HFFc6 (cell line): ENCODE data around the gene MYOCD. TPM values are rescaled to one million over a fixed set of nuclear protein-coding genes. Genes with fewer than 3 reads are reported as not detected.

Experiments used
- DNase-seq: peaks from one replicate; pipeline ENCODE4 v3.0.0-alpha.2; 2018
- H3K27ac Mint-ChIP-seq: 2 replicates; pipeline ENCODE4 v1.8.0; 2020; ENCODE audit warnings: mild to moderate bottlenecking, mixed read lengths
- H3K27me3 Mint-ChIP-seq: 2 replicates; pipeline ENCODE4 v1.8.0; 2021; ENCODE audit warnings: mild to moderate bottlenecking, moderate library complexity, mixed read lengths; ENCODE audit not compliant: insufficient read depth
- H3K36me3 Mint-ChIP-seq: 2 replicates; pipeline ENCODE4 v1.8.0; 2021; ENCODE audit warnings: low read depth, mixed read lengths
- H3K4me1 Mint-ChIP-seq: 2 replicates; pipeline ENCODE4 v1.8.0; 2020; ENCODE audit warnings: low read depth, mixed read lengths
- H3K4me3 Mint-ChIP-seq: 2 replicates; pipeline ENCODE4 v1.8.0; 2020; ENCODE audit warnings: mild to moderate bottlenecking, moderate library complexity, mixed read lengths
- H3K9me3 Mint-ChIP-seq: 2 replicates; pipeline ENCODE4 v1.8.0; 2020; ENCODE audit warnings: mild to moderate bottlenecking, mixed read lengths
- CTCF ChIP-seq: fragments of 200-600 bp; sonication (generic); IDR thresholded peaks from 2 replicates; pipeline ENCODE4 v1.5.0; 2021; ENCODE audit warnings: antibody characterized with exemption, mild to moderate bottlenecking
- total RNA-seq, 6 experiments: library from RNA; stranded (reverse); fragmentation: NEBNext Ultra II Directional; extraction: Animal tissue kit (Norgen Biotek cat#: 25700); gene quantifications; 2 replicates in 1 of 6; 3 replicates in 5 of 6; pipeline ENCODE4 v1.2.3, GENCODE V29; 2021

The MYOCD gene
- total RNA-seq, 6 experiments from 2014 or later = 6.5 to 8.5 (median 7.1) TPM

GRCh38 chr17:12721581-12721980, 55.9 kb downstream of the MYOCD start:
- Mint-ChIP-seq H3K4me1 (peaks cover 25% of the 10 kb centered on the region), H3K36me3 (no peaks in the 10 kb centered on the region), H3K9me3 (no peaks in the 10 kb centered on the region), H3K4me3 (no peak overlapping the region), H3K27ac (no peak overlapping the region; the same call in 1 of the 2 replicates), H3K27me3 (no peaks in the 10 kb centered on the region; the same call in 1 of the 2 replicates)
- TF ChIP-seq CTCF = no peak
- DNase-seq = no peak

GRCh38 chr17:12722282-12722681, 56.6 kb downstream of the MYOCD start:
- no peak for TF ChIP-seq CTCF
- Mint-ChIP-seq H3K27me3 (no peaks in the 10 kb centered on the region; the same call in 1 of the 2 replicates), H3K27ac (no peak overlapping the region), H3K4me1 (peaks cover 32% of the 10 kb centered on the region), H3K36me3 (no peaks in the 10 kb centered on the region), H3K4me3 (no peak overlapping the region), H3K9me3 (no peaks in the 10 kb centered on the region)
- DNase-seq = no peak

GRCh38 chr17:12726131-12726530, 60.4 kb downstream of the MYOCD start:
- TF ChIP-seq CTCF = no peak
- peaks cover 3% of the 10 kb centered on the region; the same call in 1 of the 2 replicates for H3K27me3 Mint-ChIP-seq
- peak overlapping the region; percentile 70 for H3K27ac Mint-ChIP-seq
- H3K36me3 Mint-ChIP-seq = peaks cover 5% of the 10 kb centered on the region
- H3K4me3 Mint-ChIP-seq = no peak overlapping the region
- H3K9me3 Mint-ChIP-seq = no peaks in the 10 kb centered on the region
- DNase-seq = no peak
- peaks cover 61% of the 10 kb centered on the region for H3K4me1 Mint-ChIP-seq

- peak overlapping the region; percentile 60 for H3K4me3 Mint-ChIP-seq
- H3K4me1 Mint-ChIP-seq = peaks cover 60% of the 10 kb centered on the region
- DNase-seq = peak; percentile 73
- peak overlapping the region; percentile 70 for H3K27ac Mint-ChIP-seq
- H3K9me3 Mint-ChIP-seq = no peaks in the 10 kb centered on the region
- no peak for TF ChIP-seq CTCF
- H3K27me3 Mint-ChIP-seq = 0 out of 2 replicates have a peak, but pooled peaks cover 3% of the 10 kb centered on the region
- H3K36me3 Mint-ChIP-seq = peaks cover 5% of the 10 kb centered on the region
These were observed 61.5 kb downstream of the MYOCD start for GRCh38 chr17:12727076-12727760.

- Mint-ChIP-seq H3K36me3 (peaks cover 5% of the 10 kb centered on the region), H3K4me1 (peaks cover 56% of the 10 kb centered on the region), H3K27ac (peak overlapping the region; percentile 70), H3K27me3 (peaks cover 6% of the 10 kb centered on the region; the same call in 1 of the 2 replicates), H3K4me3 (peak overlapping the region; percentile 60), H3K9me3 (no peaks in the 10 kb centered on the region)
- TF ChIP-seq CTCF = no peak
- DNase-seq = peak; percentile 52
These were observed 62.2 kb downstream of the MYOCD start for GRCh38 chr17:12727881-12728280.
